SHP77 (cell line): Measurements from ENCODE around the gene SAMHD1.
"Not testable (repeated sequence)": the region's sequence is repeated elsewhere in the genome, so short reads cannot be mapped to it uniquely, and the experiment has no call there.

Experiments
- DNase-seq, 2 experiments: peaks; one replicate each; lab custom pipeline; 2025; lab: John Stamatoyannopoulos, UW

SAMHD1 gene

DNA sequence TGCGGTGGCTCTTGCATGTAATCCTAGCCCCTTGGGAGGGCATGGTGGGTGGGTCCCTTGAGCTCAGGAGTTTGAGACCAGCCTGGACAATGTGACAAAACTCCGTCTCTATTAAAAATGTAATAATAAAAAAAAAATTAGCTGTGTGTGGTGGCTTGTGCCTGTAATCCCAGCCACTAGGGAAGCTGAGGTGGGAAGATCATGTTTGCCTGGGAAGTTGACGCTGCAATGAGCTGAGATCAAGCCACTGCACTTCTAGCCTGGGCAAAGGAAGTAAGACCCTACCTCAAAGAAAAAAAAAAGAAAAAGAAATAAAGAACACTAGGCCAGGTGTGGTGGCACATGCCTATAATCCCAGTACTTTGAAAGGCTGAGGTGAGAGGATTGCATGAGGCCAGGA lies 4.5 kb upstream of the SAMHD1 start:
- no peak for DNase-seq

DNA sequence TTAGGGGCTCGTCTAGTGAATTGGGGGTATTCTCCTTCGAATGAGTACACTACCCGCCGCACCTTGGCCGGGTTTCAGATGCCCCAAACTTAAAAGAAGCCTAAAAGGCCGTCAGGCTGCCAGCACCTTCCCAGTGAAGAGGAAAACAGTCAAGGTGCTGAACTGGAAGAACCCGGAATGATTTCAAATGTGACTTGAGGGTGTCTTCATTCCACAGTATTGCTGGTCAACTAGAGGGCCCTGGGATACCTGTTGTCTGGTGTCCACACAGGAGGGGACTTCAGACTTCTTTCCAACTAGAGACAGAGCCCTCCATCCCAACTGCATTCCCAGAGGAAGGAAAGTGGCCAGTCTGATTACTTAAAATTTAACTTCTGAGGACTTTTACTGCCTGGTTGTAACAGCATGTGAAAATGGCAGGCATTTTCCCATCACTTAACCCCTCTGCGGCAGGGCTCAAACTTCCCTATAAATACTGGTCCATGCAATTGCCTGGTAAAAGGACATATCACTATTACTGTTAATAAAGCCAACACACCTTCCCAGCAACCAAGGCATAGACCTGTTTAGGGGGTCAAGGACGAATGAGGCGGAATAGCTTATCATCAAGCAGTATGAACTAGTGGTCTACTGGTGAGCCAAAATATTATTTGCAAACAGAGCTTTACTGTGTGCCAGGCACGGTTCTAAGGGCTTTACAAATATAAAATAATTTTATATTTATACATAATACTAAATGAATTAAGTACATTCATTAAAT lies 651 bp upstream of the SAMHD1 start:
- DNase-seq: no peak

DNA sequence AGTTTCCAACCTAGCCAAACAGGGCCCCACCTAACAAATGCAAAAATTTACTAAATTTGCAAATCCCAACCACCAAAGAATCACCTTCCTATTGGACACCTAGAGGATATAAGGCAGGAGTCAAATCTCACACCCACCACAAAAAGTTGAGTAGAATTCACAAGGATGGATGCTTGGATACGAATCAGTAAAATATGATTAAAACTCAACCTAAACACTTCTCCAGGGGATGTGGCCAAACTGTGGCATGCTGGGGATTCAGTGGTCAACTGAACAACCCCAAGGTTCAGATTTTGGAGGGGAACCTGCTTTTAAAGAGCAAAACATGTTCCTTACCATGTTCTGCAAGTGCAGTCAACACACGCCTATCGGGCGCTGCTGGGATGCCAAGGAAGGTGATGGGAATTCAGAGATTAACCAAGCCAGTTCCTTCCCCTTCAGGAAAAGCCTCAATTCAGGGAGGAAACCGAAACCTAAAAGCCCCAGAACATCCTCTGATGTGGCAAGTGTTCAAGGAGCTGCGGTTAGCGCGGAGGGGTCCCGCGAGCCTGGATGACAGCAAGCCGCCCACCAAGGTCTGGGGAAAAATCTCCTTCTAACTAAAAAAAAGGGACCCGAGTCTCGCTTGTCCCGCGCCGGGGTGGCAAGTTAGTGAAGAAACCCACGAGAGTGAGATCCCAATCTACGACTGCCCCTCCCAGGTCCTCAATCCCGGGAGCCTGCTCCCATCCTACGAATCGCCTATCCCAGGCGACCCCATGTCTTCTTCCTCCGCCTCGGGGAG lies 902 bp downstream of the SAMHD1 start:
- DNase-seq: no peak

DNA sequence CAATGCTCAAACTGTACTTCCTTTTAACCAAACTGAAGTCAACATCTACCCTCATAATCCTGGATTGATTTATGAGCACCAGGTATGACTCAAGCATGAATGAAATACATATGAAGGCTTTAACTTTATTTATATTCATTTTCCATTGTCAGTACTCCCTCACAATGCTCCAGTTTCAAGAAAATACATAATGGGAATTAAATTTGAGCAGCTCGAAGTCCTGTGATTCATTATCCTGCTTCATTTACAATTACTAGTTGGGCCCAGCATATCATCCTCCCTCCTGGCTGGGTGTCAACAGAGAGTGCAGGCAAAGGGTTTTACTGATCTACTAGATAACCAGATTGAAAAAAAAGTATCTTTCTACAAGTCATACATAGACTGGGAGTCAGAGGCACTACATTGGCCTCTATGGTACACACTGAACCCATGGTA lies 10.1 kb downstream of the SAMHD1 start:
- no peak for DNase-seq

DNA sequence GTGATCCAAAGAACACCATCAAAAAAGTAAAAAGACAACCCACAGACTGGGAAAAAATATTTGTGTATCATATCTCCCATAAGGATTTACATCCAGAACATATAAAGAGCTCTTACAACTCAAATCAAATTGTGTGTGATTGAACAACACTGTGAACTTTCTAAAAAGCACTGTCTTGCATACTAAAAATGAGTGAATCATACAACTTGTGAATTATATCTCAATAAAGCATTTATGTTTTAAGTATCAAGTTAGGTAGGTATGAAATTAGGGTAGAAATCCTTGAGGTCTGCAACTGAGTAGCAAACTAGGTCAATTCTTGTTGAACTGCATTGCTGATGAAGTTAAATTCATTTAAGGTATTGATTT lies 14.1 kb downstream of the SAMHD1 start:
- no peak for DNase-seq

DNA sequence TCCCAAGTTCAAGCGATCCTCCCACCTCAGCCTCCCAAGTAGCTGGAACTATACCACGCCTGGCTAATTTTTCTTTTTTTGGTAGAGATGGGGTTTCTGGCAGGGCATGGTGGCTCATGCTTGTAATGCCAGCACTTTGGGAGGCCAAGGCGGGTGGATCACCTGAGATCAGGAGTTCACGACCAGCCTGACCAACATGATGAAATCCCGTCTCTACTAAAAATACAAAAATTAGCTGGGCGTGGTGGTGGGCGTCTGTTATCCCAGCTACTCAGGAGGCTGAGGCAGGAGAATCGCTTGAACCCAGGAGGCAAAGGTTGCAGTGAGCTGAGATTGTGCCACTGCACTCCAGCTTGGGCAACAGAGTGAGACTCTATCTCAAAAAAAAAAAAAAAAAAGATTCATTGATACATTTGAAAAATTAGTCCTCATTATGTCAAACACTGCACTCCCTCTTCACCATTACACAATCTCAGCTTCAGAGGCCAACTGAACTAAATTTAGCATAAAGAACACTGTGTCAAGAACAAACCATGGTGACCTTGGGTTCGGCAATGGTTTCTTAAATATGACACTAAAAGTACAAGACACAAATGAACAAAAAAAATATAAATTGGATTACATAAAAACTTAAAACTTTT lies 14.6 kb downstream of the SAMHD1 start:
- not testable (repeated sequence) for DNase-seq

DNA sequence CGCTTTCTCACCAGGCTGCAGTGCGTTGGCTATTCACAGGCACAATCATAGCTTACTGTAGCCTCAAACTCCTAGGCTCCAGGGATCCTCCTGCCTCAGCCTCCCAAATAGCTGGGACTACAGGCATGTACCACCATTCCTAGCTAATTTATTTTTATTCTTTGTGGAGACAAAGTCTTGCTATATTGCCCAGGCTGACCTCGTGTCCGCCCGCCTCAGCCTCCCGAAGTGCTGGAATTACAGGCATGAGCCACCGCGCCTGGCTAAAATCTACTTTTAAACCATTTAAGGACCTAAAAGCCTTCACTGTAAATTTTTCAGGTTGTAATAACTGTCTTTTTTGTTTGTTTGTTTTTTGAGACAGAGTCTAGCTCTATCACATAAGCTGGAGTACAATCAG lies 15.2 kb downstream of the SAMHD1 start:
- DNase-seq: no peak

DNA sequence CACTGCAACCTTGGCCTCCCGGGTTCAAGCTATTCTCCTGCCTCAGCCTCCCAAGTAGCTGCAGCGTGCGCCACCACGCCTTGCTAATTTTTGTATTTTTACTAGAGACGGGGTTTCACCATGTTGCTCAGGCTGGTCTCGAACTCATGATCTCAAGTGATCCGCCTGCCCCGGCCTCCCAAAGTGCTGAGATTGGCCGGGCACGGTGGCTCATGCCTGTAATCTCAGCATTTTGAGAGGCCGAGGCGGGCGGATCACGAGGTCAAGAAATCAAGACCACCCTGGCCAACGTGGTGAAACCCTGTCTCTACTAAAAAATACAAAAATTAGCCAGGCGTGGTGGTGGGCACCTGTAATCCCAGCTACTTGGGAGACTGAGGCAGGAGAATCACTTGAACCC lies 17.9 kb downstream of the SAMHD1 start:
- not testable (repeated sequence) for DNase-seq

DNA sequence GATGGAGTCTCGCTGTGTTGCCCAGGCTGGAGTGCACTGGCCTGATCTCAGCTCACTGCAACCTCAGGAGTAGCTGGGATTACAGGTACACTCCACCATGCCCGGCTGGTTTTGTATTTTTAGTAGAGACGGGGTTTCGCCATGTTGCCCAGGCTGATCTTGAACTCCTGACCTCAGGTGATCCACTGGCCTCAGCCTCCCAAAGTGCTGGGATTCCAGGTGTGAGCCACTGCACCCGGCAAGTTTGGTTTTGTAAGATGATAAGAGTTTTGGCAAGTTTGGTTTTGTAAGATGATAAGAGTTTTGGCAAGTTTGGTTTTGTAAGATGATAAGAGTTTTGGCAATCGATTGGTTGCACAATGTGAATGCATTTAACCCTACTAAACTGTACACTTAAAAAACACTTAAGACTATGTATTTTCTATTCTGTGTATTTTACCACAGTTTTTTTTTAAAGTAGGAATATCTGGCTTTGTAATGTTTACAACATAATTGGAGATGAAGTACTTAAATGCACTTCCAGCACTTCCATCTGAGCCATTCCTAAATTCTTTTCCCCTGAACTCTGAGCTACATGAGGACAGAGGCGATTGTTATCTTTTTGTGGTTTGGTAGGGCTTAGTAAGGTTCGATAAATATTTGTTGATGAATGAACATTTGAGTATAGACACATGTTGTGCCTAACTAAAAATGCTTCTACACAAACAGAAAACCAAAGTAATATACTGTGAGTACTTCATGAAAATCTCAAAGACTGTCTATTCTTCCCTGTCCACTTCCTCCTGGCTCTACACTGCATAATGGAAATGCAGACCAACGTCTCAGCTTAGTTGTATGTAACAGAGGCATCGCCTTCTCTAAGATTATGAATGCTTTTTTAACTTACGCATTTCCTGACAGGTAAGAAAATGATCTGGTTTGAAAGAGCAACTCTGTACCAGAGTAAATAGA lies 18.8 kb downstream of the SAMHD1 start:
- no peak for DNase-seq

DNA sequence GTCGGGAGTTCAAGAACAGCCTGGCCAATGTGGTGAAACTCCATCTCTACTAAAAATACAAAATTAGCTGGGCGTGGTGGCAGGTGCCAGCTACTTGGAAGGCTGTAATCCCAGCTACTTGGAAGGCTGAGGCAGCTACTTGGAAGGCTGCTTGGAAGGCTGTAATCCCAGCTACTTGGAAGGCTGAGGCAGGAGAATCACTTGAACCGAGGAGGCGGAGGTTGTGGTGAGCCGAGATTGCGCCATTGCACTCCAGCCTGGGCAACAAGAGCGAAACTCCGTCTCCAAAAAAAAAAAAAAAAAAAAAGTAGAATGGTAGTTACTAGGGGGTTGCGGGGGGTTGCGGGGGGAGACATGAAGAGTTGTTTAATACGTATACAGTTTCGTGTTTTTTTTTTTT lies 19.4 kb downstream of the SAMHD1 start:
- DNase-seq: not testable (repeated sequence)

DNA sequence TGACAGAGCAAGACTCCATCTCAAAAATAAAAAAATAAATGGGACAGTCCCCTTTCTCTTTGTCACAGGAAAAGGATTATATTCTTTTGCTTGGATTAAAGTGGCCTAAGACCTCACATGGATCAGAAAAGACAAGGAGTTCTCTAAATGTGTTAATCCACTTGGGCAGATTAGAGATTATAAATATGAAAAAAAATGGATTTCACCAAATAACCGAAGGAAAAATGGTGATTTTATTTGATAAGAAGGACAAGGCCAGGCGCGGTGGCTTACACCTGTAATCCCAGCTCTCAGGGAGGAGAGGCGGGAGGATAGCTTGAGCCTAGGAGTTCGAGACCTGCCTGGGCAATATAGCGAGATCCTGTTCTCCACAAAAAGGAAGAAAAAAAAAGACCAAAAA lies 21.8 kb downstream of the SAMHD1 start:
- DNase-seq: no peak

DNA sequence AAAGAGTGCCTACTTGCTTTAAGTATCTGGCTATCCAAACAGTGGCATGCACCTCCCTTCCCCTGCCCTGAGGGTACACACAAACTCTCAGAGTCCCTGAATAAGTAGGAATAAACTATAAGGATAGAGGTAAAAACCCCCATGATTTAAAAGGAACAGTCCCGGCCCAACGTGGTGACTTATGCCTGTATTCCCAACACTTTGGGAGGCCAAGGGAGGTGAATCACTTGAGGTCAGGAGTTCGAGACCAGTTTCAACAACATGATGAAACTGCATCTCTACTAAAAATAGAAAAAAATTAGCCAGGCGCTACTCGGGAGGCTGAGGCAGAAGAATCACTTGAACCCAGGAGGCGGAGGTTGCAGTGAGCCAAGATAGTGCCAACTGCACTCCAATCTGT lies 22.2 kb downstream of the SAMHD1 start:
- DNase-seq: no peak

DNA sequence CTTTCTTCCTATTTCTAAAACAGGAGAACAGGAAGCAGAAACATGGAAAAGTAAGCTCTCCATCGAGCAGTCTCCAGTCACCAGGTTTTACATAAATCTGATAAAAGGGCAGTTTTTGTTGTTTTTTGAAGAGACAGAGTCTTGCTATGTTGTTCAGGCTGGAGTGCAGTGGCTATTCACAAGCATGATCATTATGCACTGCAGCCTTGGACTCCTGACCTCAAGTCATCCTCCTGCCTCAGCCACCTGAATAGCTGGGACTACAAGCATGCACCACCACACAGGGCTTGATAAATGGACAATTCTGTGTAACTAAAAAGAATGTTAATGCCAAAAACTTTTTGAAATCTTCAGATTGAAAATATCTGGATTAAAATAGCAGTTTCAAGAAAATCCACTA lies 23.8 kb downstream of the SAMHD1 start:
- no peak for DNase-seq

DNA sequence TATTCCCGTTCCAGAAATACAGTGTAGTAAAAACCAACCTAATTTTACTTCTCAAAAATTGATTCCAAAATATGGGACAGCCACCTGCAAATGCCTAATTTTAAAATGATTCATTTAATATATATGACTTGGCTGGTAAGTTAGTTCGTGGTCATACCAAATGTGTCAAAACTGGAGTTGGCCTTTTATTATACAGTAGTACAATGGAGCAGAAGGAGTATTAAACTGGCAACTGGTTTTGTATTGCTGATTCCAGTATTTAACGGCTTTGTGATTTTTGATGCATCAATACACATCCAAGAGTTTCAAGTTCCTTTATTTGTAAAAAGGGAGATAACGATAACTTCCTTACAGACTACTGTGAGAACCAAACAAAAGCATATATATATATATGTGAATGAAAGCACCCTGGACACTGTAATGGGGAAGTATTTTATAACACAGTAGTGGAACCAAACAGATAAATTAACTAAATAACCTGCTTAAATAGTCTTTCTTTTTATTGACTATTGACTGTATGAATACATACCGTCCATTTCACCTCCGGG lies 24.8 kb downstream of the SAMHD1 start:
- DNase-seq: no peak

DNA sequence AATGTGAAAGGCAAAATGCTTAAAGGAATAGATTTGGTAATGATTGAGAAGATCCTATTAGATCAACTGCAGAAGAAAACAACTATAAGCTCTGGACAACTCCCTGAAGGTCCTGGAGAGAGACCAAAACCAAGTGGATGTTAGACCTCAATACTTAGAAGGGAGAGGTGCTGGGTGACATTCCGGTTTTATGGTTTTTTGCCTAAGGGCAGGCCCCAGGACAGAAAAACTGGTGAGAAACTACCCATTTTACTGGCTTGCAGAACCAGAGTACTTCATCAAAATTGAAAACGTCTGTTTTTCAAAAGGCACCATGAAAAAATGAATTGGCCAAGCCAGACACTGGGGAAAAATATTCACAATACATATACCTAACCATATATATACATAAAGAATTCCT lies 26.3 kb downstream of the SAMHD1 start:
- DNase-seq: no peak

DNA sequence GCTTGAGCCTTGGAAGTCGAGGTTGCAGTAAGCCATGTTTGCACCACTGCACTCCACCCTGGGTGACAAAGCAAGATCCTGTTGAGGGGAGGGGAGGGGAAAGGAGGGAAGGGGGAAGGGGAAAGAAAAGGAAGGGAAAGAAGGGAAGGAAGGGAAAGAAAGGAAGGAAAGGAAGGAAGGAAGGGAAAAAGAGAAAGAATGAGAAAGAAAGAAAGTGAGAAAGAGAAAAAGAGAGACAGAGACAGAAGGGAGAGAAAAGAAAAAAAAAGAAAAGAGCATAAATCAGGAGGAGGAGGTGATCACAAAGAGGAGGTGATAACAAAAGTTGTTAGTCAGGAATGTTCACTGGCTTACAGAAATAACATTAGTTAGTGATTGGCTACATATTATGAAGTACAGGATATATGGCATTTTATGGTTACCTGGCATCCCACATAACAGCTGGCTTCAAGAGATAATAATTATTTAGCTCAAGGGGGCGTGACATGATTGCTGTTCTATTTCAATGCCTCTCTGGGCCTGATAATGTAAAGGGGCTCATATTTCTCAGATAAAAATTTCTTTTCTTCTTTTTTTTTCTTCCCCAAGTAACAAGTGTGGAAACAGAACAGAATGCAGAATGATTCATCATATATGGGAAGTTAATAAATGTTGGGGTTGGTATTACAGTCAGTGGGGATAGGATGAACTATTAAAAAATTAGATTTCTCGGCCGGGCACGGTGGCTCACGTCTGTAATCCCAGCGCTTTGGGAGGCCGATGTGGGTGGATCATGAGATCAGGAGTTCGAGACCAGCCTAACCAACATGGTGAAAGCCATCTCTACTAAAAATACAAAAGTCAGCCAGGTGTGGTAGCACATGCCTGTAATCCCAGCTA lies 27.1 kb downstream of the SAMHD1 start:
- DNase-seq: no peak

DNA sequence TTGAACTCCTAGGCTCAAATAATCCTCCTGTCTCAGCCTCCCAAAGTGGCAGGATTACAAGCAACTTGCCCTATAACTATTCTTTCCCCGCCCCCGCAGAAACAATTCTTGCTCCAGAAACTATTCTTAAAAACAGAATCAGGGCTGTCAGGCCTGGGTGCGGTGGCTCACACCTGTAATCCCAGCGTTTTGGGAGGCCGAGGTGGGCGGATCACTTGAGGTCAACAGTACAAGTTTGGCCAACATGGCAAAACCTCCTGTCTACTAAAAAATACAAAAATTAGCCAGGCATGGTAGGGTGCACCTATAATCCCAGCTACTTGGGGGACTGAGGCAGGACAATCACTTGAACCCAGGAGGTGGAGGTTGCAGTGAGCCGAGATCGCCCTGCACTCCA lies 31.2 kb downstream of the SAMHD1 start:
- DNase-seq: no peak

DNA sequence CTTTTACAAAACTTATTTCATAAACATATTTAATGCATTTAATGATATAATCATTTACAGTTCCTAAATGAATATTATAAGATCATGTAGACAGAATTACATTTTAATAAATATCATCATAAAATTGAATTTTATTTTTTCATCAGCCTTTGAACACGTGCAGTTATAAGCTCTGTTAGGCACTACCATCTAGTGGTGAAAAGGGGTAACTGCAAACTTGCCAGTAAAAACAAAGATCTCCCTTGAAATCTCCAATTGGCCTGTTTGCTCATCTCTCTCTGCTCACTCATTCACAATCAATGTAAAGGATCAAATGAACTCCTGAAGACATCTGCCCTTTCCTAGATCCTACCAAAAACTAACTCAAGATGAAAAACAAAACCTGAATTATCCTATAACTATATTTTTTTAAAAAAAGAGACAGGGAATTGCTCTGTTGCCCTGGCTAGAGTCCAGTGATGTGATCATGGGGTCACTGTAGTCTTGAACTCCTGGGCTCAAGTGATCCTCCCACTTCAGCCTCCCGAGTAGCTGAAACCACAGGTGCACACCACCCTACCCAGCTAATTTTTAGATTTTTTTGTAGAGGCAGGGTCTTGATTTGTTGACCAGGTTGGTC lies 31.7 kb downstream of the SAMHD1 start:
- DNase-seq: peak; percentile 9 to 23

DNA sequence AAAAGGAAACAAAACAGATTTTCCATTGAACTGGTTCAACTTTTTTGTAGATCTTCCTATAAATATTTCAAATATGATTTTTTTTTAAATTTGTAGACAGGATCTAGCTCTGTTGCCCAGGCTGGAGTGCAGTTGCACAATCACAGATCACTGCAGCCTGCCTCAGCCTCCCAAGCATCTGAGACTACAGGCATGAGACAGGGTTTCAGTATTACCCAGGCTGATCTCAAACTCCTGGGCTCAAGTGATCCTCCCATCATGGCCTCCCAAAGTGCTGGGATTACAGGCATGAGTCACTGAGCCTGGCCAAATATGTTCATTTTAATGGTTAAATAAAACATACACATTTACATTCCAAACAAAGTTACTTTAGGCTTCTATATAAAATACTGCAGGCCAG lies 33.6 kb downstream of the SAMHD1 start:
- DNase-seq: no peak

DNA sequence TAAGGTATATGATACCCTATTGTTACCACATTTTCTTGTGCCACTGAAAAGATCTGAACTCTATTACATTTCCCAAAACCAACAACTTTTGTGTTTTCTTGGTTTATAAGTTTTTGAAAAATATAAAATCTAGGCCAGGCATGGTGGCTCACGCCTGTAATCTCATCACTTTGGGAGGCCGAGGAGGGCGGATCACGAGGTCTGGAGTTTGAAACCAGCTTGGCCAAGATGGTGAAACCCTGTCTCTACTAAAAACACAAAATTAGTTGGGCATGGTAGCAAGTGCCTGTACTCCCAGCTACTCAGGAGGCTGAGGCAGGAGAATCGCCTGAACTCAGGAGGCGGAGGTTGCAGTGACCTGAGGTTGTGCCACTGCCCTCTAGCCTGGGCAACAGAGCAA lies 34.3 kb downstream of the SAMHD1 start:
- DNase-seq: no peak
